ENCODE data around the gene XAGE1A.

GRCh38 chrX:52544147-52544840, 48.7 kb downstream of the XAGE1A start:
- TF ChIP-seq, protein P1, sequence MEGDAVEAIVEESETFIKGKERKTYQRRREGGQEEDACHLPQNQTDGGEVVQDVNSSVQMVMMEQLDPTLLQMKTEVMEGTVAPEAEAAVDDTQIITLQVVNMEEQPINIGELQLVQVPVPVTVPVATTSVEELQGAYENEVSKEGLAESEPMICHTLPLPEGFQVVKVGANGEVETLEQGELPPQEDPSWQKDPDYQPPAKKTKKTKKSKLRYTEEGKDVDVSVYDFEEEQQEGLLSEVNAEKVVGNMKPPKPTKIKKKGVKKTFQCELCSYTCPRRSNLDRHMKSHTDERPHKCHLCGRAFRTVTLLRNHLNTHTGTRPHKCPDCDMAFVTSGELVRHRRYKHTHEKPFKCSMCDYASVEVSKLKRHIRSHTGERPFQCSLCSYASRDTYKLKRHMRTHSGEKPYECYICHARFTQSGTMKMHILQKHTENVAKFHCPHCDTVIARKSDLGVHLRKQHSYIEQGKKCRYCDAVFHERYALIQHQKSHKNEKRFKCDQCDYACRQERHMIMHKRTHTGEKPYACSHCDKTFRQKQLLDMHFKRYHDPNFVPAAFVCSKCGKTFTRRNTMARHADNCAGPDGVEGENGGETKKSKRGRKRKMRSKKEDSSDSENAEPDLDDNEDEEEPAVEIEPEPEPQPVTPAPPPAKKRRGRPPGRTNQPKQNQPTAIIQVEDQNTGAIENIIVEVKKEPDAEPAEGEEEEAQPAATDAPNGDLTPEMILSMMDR (IDR thresholded peaks at IDR 0.05; ENCODE audit: extremely low read depth in 1 of 2, insufficient read depth in 1 of 2, low read depth in 1 of 2, low read length in 2 of 2): no peak
- TF ChIP-seq POLR2AphosphoS5 (IDR thresholded peaks at IDR 0.05; ENCODE audit: insufficient read depth, low read depth, low read length) (no peak), POLR2A (IDR thresholded peaks at IDR 0.05; ENCODE audit: low read depth, low read length) (no peak)
